GM19463 (cell line): ENCODE measurements around the gene SMARCA2.
"Not testable (repeated sequence)": the region's sequence is repeated elsewhere in the genome, so short reads cannot be mapped to it uniquely, and the experiment has no call there.

Source experiments
- ATAC-seq: cut with Tn5 transposase; IDR thresholded peaks from one replicate; pipeline ENCODE4 v1.9.1; 2021; ENCODE audit warnings: mild to moderate bottlenecking, moderate library complexity; ENCODE audit not compliant: unreplicated experiment

SMARCA2 gene

GRCh38 chr9:2134391-2134790 is 119.2 kb downstream of the SMARCA2 start:
- no peak for ATAC-seq

DNA sequence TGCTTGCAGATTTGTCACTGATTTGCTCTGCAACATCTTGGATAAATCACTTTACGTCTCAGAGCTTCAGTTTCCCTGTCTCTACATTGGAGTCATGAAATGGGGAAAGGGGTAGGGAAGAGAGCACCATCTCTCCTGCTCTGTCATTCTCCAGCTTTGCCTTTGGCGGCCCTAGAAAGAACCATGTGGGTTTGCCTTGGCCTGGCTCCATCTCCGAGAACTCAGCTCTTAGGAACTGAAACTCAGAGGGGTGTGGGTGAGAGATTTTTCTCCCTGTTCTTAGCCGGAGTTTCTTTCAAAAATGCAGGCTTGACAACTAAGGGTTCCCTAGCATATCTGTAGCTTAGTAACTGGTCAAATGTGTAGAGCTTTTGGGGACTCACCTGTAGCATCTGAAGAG is 123.5 kb downstream of the SMARCA2 start:
- no peak for ATAC-seq

DNA sequence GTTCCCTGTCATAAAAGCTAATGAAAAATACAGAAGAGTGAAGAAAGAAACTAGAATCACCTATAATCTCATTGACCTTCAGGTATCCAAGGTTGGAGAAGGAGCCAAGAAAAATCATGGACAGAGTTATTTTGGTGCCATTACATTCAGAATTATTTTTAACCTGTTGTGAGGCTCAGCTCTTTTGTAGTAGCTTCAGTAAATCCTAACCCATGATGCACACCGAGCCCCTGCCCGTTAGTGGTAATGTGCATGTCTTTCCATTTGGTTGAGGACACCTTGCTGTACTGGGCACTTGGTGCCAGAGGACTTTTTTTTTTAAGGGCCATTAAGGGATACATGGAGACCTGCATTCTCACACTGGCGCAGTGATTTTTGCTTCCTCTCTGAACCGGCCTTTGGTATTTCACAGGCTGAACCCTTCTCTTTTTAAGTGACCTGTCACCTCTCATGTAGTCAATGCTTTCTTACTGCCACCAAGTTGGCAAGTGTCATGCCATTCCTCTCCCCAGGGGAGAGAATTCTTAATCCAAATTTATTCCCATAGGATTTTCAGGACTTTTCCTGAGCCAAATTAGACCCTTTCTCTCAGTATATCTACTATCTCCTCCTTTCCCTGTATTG is 125.6 kb downstream of the SMARCA2 start:
- ATAC-seq: no peak

- no peak for ATAC-seq
These were observed 127.1 kb downstream of the SMARCA2 start for GRCh38 chr9:2142212-2142611.

- no peak for ATAC-seq
These were observed 129.5 kb downstream of the SMARCA2 start for GRCh38 chr9:2144619-2145018.

- ATAC-seq: no peak
These were observed 130.6 kb downstream of the SMARCA2 start for GRCh38 chr9:2145746-2146145.

DNA sequence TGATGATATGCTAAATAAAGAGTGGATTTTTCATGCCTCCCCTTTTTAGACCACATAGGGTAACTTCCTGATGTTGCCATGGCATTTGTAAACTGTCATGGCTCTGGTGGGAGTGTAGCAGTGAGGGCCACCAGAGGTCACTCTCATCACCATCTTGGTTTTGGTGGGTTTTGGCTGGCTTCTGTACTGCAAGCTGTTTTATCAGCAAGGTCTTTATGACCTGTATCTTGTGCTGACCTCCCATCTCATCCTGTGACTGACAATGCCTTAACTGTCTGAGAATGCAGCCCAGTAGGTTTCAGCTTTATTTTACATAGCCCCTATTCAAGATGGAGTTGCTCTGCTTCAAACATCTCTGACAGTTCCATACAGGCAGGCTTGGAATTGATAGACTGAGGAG is 131.6 kb downstream of the SMARCA2 start:
- ATAC-seq: not testable (repeated sequence)

GRCh38 chr9:2150338-2150737 is 135.2 kb downstream of the SMARCA2 start:
- ATAC-seq: no peak

- ATAC-seq: no peak
These were observed 136.0 kb downstream of the SMARCA2 start for GRCh38 chr9:2151171-2151570.

DNA sequence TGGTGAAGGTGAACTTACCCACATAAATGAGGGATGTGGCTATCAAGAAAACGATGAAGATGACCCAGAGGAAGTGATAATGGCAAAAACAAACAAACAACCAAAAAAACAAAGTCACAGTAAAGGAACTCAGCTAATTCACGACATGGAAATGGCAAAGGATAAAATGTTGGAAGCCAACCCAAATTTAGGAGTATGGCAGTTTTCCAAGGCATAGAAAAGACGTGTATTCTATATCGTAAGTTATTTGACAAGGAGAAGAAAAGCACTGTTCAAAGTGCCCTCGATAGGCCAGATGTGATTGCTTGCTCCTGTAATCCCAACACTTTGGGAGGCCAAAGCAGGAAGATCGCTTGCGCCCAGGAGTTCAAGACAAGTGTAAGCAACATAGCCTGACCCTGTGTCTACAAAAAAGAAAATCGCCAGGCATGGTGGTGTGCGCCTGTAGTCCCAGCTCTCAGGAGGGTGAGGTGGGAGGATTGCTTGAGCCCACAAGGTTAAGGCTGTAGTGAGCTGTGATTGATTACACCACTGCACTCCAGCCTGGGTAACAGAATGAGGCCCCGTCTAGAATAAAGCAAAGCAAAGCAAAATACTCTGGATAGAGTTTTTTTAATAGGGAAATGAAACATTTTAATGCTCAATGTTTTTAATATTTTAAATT is 138.0 kb downstream of the SMARCA2 start:
- ATAC-seq: no peak

DNA sequence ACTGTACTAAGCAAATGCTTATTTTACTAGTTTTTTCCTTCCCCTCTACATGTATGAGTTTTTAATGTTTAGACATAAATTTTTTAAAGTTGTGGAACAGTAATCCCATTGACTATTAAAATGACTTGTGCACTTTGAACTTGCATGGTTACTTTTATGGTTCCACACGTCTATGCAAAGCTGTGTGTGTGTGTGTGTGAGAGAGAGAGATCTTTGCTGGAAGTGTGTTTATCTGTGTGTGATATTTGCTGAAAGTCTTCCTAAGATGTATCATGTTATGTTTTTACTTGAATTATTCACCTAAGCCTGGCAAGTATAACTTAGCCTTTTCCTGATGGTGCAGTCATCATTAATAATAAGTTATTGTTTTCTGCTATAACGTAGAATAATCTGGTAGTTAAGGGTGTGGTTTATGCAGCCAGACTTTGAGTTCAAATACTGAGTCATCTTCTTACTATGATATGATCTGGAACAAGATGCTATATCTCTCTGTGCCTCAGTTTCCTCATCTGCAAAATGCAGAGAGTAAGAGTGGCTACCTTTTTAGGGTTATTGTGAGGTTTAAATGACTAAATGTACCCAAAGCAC is 138.6 kb downstream of the SMARCA2 start:
- no peak for ATAC-seq

GRCh38 chr9:2154731-2155130 is 139.6 kb downstream of the SMARCA2 start:
- ATAC-seq: no peak

DNA sequence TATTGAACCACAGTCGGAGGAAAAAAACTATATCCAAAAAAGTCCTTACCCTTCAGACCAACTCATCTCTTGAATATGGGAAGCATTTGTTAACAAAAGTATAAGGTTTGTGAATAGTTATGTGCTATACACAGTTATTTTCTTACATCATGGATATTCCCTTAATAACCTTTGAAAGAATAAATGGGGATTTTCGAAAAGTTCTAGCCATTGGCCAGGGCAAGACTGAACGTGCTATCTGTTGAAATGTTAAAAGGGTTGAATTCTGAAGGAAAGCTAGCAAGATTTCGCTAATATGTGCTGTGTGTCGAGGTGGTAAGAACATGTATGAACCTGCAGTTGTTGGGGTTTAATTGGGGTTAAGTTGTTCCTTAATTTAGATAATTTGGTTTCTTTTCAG is 140.8 kb downstream of the SMARCA2 start:
- ATAC-seq: no peak

DNA sequence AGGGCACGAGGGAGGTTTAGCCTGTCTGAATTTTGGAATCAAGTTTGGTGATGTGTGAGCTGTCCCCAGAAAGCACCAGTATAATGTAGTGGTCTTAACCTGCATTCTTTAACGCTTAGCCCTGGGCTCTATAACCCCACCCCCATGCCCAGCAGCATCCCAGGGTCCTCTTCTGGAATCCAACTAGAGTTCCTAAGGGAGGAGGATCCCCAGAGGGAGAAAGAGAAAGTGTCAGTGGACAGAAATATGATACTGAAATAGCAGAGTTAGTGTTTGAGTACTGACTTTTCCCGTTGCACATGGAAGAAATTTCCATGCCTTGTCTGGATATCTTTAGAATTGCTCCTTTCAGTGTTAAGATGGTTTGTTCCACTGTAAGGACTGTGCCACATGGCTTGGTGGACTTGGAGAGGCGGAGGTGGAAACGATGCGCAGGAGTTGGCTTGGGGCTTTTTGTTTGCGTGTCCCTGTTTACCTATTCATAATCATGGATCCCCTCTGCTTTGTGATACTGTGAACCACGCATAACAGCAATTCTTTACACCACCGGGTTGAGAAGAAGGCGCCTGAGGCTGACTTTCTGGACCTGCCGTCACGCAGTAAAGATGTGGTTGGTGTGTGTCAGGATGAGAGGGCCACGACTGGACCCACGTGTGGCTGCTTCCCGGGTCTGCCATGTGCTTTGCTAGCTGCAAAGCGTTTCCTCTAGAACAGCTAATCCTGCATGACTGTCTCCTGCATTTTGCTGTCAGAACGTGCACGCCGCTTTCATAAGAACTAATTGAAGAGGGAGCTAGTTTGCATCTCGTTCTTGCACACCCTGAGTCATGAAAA is 142.3 kb downstream of the SMARCA2 start:
- ATAC-seq: peak; percentile 48

- peak; percentile 48 for ATAC-seq
These were observed 143.0 kb downstream of the SMARCA2 start for GRCh38 chr9:2158111-2158610.

- no peak for ATAC-seq
These were observed 143.8 kb downstream of the SMARCA2 start for GRCh38 chr9:2158766-2159430.

GRCh38 chr9:2159521-2160454 is 144.6 kb downstream of the SMARCA2 start:
- ATAC-seq: no peak

DNA sequence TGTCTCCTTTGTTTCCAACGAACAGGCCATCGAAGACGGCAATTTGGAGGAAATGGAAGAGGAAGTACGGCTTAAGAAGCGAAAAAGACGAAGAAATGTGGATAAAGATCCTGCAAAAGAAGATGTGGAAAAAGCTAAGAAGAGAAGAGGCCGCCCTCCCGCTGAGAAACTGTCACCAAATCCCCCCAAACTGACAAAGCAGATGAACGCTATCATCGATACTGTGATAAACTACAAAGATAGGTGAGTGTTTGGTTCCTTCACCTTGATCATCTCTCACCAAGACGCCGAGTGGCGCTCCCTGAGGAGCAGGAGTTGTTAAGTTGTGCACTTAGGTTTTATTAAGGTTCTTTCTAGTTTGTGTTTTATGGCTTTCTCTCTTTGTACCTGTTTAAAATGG is 146.5 kb downstream of the SMARCA2 start:
- ATAC-seq: no peak

GRCh38 chr9:2163231-2163885 is 148.2 kb downstream of the SMARCA2 start:
- ATAC-seq: no peak
